Thoracic aorta (tissue), 2 donors: ENCODE data around the gene ZDHHC14. TPM values are rescaled to one million over a fixed set of nuclear protein-coding genes. Genes with fewer than 3 reads are reported as not detected.

Source experiments
- ATAC-seq: fragments of 150-250 bp; one replicate; pipeline ENCODE4 v1.8.0; 2017; ENCODE audit warnings: low read depth; ENCODE audit not compliant: insufficient number of reproducible peaks, low FRiP score
- DNase-seq: peaks from one replicate; pipeline ENCODE4 v3.0.0-alpha.2; 2020; ENCODE audit warnings: low spot score
- H3K27ac ChIP-seq, 2 donors: fragments of 200-600 bp; sonication (generic); 1 replicate in 1 of 2; 2 replicates in 1 of 2; pipeline ENCODE4 v1.5.1; 2016; ENCODE audit warnings: mild to moderate bottlenecking in 2 of 2, moderate library complexity in 2 of 2
- H3K27me3 ChIP-seq: fragments of 200-600 bp; sonication (generic); replicated peaks from 2 replicates; pipeline ENCODE4 v1.6.0; 2016; ENCODE audit warnings: mild to moderate bottlenecking; ENCODE audit not compliant: insufficient read depth
- H3K36me3 ChIP-seq: fragments of 200-600 bp; sonication (generic); one replicate; pipeline ENCODE4 v1.5.1; 2016
- H3K4me1 ChIP-seq, 2 donors: fragments of 200-600 bp; sonication (generic); 1 replicate in 1 of 2; 2 replicates in 1 of 2; pipeline versions ENCODE4 v1.5.1 to v1.6.0; 2016; ENCODE audit warnings: low read depth in 2 of 2, mild to moderate bottlenecking in 1 of 2; ENCODE audit not compliant: control insufficient read depth in 1 of 2
- H3K4me3 ChIP-seq: fragments of 200-600 bp; sonication (generic); 2 replicates; pipeline ENCODE4 v1.5.1; 2016; ENCODE audit warnings: mild to moderate bottlenecking
- H3K9me3 ChIP-seq: fragments of 200-600 bp; sonication (generic); 2 replicates; pipeline ENCODE4 v1.5.1; 2016
- CTCF ChIP-seq: fragments of 200-600 bp; sonication (generic); IDR thresholded peaks from one replicate; pipeline ENCODE4 v1.5.1; 2019; ENCODE audit warnings: antibody characterized with exemption
- total RNA-seq, 2 donors: library from RNA; depleted of rRNA; stranded (reverse); fragments of >200 nt; gene quantifications; one replicate each; pipeline versions ENCODE4 v1.1.0 to v1.2.3, GENCODE V29; 2016

Gene ZDHHC14
- total RNA-seq, 2 donors from 2014 or later, result 20.0 to 31.1 TPM

DNA sequence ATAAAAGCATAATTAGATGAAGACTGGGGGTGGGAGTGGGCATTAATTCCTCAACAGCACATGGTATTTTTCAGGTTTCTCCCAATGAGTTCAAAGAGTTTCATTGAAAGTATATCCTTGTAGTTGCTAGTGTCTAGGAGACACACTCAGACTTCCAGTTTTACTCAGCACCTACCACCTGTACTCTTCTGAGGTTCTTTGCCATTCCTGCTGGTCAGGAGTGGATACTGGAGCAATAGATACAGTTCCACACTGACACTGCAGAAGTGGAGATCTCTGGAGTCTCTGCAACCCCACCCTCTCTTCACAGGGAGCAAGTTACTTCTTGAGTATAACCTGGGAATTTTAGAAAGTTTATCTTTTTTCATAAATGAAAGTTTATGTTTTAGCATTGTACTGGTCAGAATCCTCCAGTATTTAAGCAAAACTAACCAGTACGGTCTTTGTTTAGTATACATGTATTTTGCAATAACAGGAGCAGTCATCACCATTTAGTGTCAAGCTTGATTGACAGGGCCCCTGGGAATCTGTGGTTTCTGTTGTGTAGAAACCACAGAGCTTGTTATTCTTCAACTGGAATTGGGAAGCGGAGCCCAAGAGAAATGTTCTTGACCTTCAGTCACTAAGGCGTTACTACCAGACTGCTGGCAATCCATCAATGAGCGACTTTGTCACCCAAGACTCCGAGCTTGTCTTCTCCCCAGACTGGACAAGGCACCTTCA is 148.1 kb downstream of the ZDHHC14 start:
- no peak for DNase-seq
- H3K9me3 ChIP-seq, result no peaks in the 10 kb centered on the region
- no peak overlapping the region for H3K4me3 ChIP-seq
- no peaks in the 10 kb centered on the region for H3K36me3 ChIP-seq
- H3K27ac ChIP-seq, result no peak overlapping the region
- H3K27me3 ChIP-seq, result no peaks in the 10 kb centered on the region
- TF ChIP-seq CTCF, result no peak
- ATAC-seq, result no peak
- H3K4me1 ChIP-seq, result peaks cover 16 to 20% of the 10 kb centered on the region in 2 donors

DNA sequence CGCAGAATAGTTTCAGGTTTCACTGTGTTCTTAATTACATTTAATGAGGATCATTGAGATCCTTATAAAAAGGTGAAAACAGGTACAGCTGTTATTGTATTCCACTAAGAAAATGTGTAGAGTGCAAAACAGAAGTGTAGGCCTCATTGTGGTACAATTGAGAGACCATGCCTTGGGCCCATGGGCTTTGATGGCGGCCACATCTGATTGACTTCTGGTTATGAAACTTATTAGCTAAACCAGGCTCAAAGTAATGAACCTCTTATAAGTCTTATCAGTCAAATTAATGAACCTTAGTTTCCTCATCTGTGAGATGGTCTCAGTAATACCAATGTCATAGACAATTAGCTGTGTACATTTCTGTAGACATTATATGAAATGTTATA is 148.7 kb downstream of the ZDHHC14 start:
- no peak for TF ChIP-seq CTCF
- H3K27me3 ChIP-seq, result no peaks in the 10 kb centered on the region
- H3K9me3 ChIP-seq, result no peaks in the 10 kb centered on the region
- H3K36me3 ChIP-seq, result no peaks in the 10 kb centered on the region
- DNase-seq (no peak), ATAC-seq (no peak)
- H3K4me1 ChIP-seq, result peaks cover 16 to 20% of the 10 kb centered on the region in 2 donors
- H3K27ac ChIP-seq, result no peak overlapping the region
- H3K4me3 ChIP-seq, result no peak overlapping the region

GRCh38 chr6:157530126-157530525 is 149.1 kb downstream of the ZDHHC14 start:
- Histone ChIP-seq H3K9me3 (no peaks in the 10 kb centered on the region), H3K27ac (no peak overlapping the region), H3K4me3 (no peak overlapping the region), H3K4me1 (peaks cover 16 to 24% of the 10 kb centered on the region in 2 donors), H3K27me3 (no peaks in the 10 kb centered on the region), H3K36me3 (no peaks in the 10 kb centered on the region)
- DNase-seq (no peak), ATAC-seq (no peak)
- no peak for TF ChIP-seq CTCF

DNA sequence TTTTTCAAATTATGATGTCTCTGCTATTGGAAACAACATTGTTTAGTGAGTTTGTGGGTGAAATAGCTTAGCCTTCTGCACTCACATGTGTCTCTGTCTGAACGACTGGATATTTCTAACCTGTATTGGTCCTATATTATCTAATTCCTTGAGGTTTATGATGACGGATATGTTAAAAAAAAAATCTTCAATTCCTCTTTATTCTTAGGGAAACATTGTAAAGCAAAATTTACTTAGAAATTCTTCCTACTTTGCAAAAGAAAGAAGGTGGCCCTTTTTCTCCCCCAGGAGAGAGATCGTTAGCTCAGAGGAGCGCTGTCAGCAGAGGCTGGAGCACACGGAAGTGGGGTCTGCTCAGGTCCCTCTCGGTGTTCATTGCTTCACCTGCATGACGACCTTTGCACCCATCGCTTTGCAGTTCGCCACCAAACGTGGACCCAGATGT is 149.8 kb downstream of the ZDHHC14 start:
- Histone ChIP-seq H3K4me3 (no peak overlapping the region), H3K27ac (no peak overlapping the region), H3K27me3 (no peaks in the 10 kb centered on the region), H3K4me1 (peaks cover 16 to 30% of the 10 kb centered on the region in 2 donors), H3K9me3 (no peaks in the 10 kb centered on the region), H3K36me3 (no peaks in the 10 kb centered on the region)
- ATAC-seq, result no peak
- no peak for TF ChIP-seq CTCF
- DNase-seq, result no peak

DNA sequence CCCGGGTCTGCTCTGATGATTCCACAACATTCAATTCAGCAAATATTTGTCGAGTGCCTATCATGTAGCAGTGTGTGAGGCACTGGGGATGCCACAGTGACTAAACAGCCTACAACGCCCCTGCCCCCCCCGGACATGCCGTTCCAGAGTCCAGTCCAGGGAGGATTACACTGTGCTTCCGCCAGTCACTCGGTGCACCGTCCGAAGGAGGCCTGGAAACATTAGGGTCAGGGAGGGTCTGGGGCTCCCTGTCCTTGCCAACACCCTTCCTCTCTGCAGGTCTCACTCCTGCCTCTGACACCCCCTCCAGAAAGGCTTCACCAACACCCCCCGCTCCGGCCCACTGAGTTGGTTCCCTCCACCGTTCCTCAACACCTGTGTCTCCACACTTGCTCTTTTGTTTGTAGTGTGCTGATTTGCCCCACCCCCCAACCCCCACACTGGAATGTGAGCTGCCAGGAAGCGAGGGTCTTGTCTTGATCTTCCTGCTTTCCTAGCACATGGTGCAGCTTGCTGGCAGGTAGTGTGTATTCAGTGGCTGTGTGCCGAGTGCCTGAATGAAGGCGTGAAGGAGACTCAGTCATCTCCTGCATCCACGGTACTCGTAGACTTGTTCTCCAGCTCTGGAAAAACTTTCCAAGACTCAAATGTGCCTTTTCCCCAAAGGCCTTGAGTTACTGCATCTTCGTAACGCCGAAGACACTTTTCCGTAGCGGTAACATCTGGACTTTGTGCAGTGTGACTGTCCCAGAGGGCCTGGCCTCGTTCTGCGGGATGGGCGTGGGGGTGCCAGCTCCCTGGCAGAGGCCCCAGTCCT is 150.4 kb downstream of the ZDHHC14 start:
- no peaks in the 10 kb centered on the region for H3K9me3 ChIP-seq
- no peak for TF ChIP-seq CTCF
- H3K4me1 ChIP-seq, result peaks cover 16 to 36% of the 10 kb centered on the region in 2 donors
- H3K4me3 ChIP-seq, result no peak overlapping the region
- H3K27me3 ChIP-seq, result no peaks in the 10 kb centered on the region
- H3K36me3 ChIP-seq, result no peaks in the 10 kb centered on the region
- DNase-seq, result no peak
- no peak overlapping the region for H3K27ac ChIP-seq
- ATAC-seq, result no peak
